Sigmoid colon (tissue), 7 donors: ENCODE data around the gene PARD3. TPM values are rescaled to one million over a fixed set of nuclear protein-coding genes. Genes with fewer than 3 reads are reported as not detected.

Experiments
- DNase-seq: peaks from one replicate; pipeline ENCODE4 v3.0.0-alpha.2; 2019
- H3K27ac ChIP-seq, 4 donors: fragments of 200-600 bp; sonication (generic); one replicate each; pipeline ENCODE4 v1.5.1; 2016 to 2019; ENCODE audit warnings: mild to moderate bottlenecking in 1 of 4
- H3K27me3 ChIP-seq, 3 donors: fragments of 200-600 bp; sonication (generic); one replicate each; pipeline ENCODE4 v1.5.1; 2019; ENCODE audit warnings: mild to moderate bottlenecking in 1 of 3
- H3K36me3 ChIP-seq, 4 donors: fragments of 200-600 bp; sonication (generic); one replicate each; pipeline ENCODE4 v1.5.1; 2016 to 2019
- H3K4me1 ChIP-seq, 4 donors: fragments of 200-600 bp; sonication (generic); one replicate each; pipeline ENCODE4 v1.5.1; 2017 to 2019
- H3K4me3 ChIP-seq, 4 donors: fragments of 200-600 bp; sonication (generic); one replicate each; pipeline ENCODE4 v1.5.1; 2017 to 2019; ENCODE audit warnings: mild to moderate bottlenecking in 2 of 4, moderate library complexity in 1 of 4
- H3K9me3 ChIP-seq, 4 donors: fragments of 200-600 bp in 3 of 4; sonication (generic) in 3 of 4; one replicate each; pipeline versions ENCODE4 v1.5.1 to v1.6.1; 2013 to 2019
- CTCF ChIP-seq, 4 experiments: fragments of 450-650 bp in 3 of 4; fragments of 200-600 bp in 1 of 4; IDR thresholded peaks; one replicate each; pipeline ENCODE4 v1.5.1; 2016 to 2019; ENCODE audit warnings: antibody characterized with exemption in 4 of 4, mild to moderate bottlenecking in 3 of 4, moderate library complexity in 2 of 4
- EP300 ChIP-seq, 4 donors: sonication (generic); formaldehyde crosslinking; IDR thresholded peaks; one replicate each; pipeline ENCODE4 v1.6.1; 2017; ENCODE audit warnings: antibody characterized with exemption in 4 of 4
- POLR2A ChIP-seq, 2 donors: fragments of 450-650 bp; IDR thresholded peaks; one replicate each; pipeline ENCODE4 v1.6.1; 2016; ENCODE audit warnings: antibody characterized with exemption in 2 of 2, mild to moderate bottlenecking in 2 of 2, moderate library complexity in 2 of 2
- POLR2AphosphoS5 ChIP-seq, 4 donors: sonication (generic); formaldehyde crosslinking; IDR thresholded peaks; one replicate each; pipeline ENCODE4 v1.6.1; 2017; ENCODE audit warnings: antibody characterized with exemption in 4 of 4
- WGBS, 2 donors: extraction: QIAGEN DNeasy Blood & Tissue Kit; methylation state at CpG; one replicate each; pipeline ENCODE4 v1.1.7; 2013; 5-methylcytosine and 5-hydroxymethylcytosine counted together
- intact Hi-C: fragments of 100-400 bp; cut with DNase I; formaldehyde crosslinking; loops from one replicate; pipeline ENCODE4 v1.15.1; 2023
- polyA plus RNA-seq, 3 donors: library from polyadenylated mRNA; stranded (reverse); fragments of 200-250 nt; gene quantifications; one replicate each; pipeline ENCODE4 v1.2.3, GENCODE V29; 2013
- total RNA-seq, 4 donors: library from RNA; depleted of rRNA; stranded (reverse); fragments of >200 nt; gene quantifications; one replicate each; pipeline ENCODE4 v1.1.0, GENCODE V29; 2016
- donor health status: healthy with polysubstance abuse.
- donor health status: Bipolar disorder and iron deficiency.
- donor health status: healthy.

The PARD3 gene
- total and polyA plus RNA-seq, 7 donors: 17.5 to 96.4 (median 75.9) TPM

- TF ChIP-seq POLR2A (IDR thresholded peaks at IDR 0.05) (no peak), POLR2AphosphoS5 (IDR thresholded peaks at IDR 0.05) (no peak), EP300 (IDR thresholded peaks at IDR 0.05) (no peak), CTCF (IDR thresholded peaks at IDR 0.05) (no peak)
- no peaks in the 10 kb centered on the region for H3K4me1 ChIP-seq
- intact Hi-C loops: no loop called here
Measured at GRCh38 chr10:34311679-34312078, 503.4 kb downstream of the PARD3 start.

GRCh38 chr10:34310234-34310633 lies 504.9 kb downstream of the PARD3 start:
- DNase-seq: no peak
- intact Hi-C loops: no loop called here
- Histone ChIP-seq H3K27me3 (no peaks in the 10 kb centered on the region), H3K36me3 (no peaks in the 10 kb centered on the region), H3K4me3 (no peak overlapping the region), H3K4me1 (no peaks in the 10 kb centered on the region), H3K9me3 (no peaks in the 10 kb centered on the region), H3K27ac (no peak overlapping the region)
- TF ChIP-seq EP300 (IDR thresholded peaks at IDR 0.05) (no peak), POLR2AphosphoS5 (IDR thresholded peaks at IDR 0.05) (no peak), POLR2A (IDR thresholded peaks at IDR 0.05) (no peak), CTCF (IDR thresholded peaks at IDR 0.05) (no peak)
- 93 to 95% methylated on average over 4 of the region's 4 CpGs for WGBS, 2 donors

More at GRCh38 chr10:34311679-34312078, 503.4 kb downstream of the PARD3 start:
- Histone ChIP-seq H3K4me3 (no peak overlapping the region), H3K36me3 (peaks cover 0 to 8% (median 0%) of the 10 kb centered on the region in 4 donors), H3K9me3 (no peaks in the 10 kb centered on the region), H3K27me3 (no peaks in the 10 kb centered on the region), H3K27ac (no peak overlapping the region)
- no peak for DNase-seq
- WGBS, 2 donors: 90 to 95% methylated on average over 3 of the region's 3 CpGs

- no peak overlapping the region for H3K4me3 ChIP-seq
- WGBS, 2 donors: 79 to 81% methylated on average over 6 of the region's 6 CpGs
Measured at GRCh38 chr10:34305189-34305588, 509.9 kb downstream of the PARD3 start.

GRCh38 chr10:34303022-34303421 lies 512.1 kb downstream of the PARD3 start:
- no peak for DNase-seq
- Histone ChIP-seq H3K4me3 (no peak overlapping the region), H3K9me3 (no peaks in the 10 kb centered on the region), H3K36me3 (no peaks in the 10 kb centered on the region), H3K27me3 (no peaks in the 10 kb centered on the region), H3K4me1 (no peaks in the 10 kb centered on the region), H3K27ac (no peak overlapping the region)
- intact Hi-C loops: no loop called here
- 96 to 98% methylated on average over 2 of the region's 2 CpGs for WGBS, 2 donors
- no peak for TF ChIP-seq EP300 (IDR thresholded peaks at IDR 0.05)
- TF ChIP-seq CTCF (IDR thresholded peaks at IDR 0.05): no peak
- no peak for TF ChIP-seq POLR2A (IDR thresholded peaks at IDR 0.05)
- no peak for TF ChIP-seq POLR2AphosphoS5 (IDR thresholded peaks at IDR 0.05)

More at GRCh38 chr10:34305189-34305588, 509.9 kb downstream of the PARD3 start:
- H3K36me3 ChIP-seq: no peaks in the 10 kb centered on the region
- DNase-seq: no peak
- intact Hi-C loops: no loop called here
- TF ChIP-seq POLR2A (IDR thresholded peaks at IDR 0.05): no peak
- TF ChIP-seq EP300 (IDR thresholded peaks at IDR 0.05): no peak
- TF ChIP-seq POLR2AphosphoS5 (IDR thresholded peaks at IDR 0.05): no peak
- TF ChIP-seq CTCF (IDR thresholded peaks at IDR 0.05): no peak
- H3K27ac ChIP-seq: no peak overlapping the region
- no peaks in the 10 kb centered on the region for H3K27me3 ChIP-seq
- no peaks in the 10 kb centered on the region for H3K4me1 ChIP-seq
- H3K9me3 ChIP-seq: no peaks in the 10 kb centered on the region

GRCh38 chr10:34299105-34299611 lies 515.9 kb downstream of the PARD3 start:
- Histone ChIP-seq H3K27me3 (no peaks in the 10 kb centered on the region), H3K9me3 (no peaks in the 10 kb centered on the region), H3K27ac (no peak overlapping the region), H3K4me3 (no peak overlapping the region), H3K36me3 (no peaks in the 10 kb centered on the region), H3K4me1 (peaks cover 0 to 9% (median 3%) of the 10 kb centered on the region in 4 donors)
- 63 to 80% methylated on average over 3 of the region's 3 CpGs for WGBS, 2 donors
- intact Hi-C loops: no loop called here
- no peak for DNase-seq
- no peak for TF ChIP-seq POLR2AphosphoS5 (IDR thresholded peaks at IDR 0.05)
- no peak for TF ChIP-seq POLR2A (IDR thresholded peaks at IDR 0.05)
- TF ChIP-seq CTCF (IDR thresholded peaks at IDR 0.05): no peak
- no peak for TF ChIP-seq EP300 (IDR thresholded peaks at IDR 0.05)
